ENCODE results near the gene C11orf68.

The C11orf68 gene

DNA sequence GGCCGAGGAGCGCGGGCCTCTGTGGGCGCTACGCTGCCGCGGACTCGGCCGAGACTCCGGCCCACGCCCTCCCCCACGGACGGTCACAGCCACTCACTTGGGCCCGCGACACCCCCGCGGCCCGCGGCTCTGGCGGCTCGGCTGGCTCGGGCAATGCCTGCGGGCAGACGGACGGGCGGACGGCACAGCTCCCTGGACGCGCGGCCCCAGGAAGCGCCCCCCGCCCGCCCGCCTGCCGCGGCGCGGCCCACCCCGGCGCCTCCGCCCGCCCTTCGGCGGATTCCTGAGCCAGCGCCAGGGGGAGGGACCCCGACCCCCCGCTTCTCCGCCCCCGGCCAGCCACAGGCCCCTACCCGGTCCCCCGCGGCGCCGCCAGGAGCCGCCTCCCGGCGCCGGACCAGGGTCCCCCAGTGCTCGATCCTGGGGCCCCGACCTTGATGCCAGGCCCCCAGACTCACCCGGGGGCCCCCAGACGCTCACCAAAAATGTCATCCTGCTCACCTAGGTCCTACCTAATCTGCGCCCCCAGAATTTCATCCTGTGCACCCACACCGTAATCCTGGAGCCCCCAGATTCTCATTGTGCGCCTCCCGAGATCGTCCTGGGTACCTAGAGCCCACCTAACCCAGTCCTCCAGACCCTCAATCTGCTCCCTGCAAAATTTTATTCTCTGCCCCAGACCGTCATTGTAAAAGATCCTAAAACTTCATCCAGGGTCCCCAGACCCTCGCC lies 46.1 kb downstream of the C11orf68 start, which contains the start of gene EFEMP2:
EFEMP2 (minus strand) TSS at position 215 of the 732 bp plus-strand sequence. CDS start 446 bp downstream, outside the sequence.
- peak in 2 of 58 donors; percentile 21 to 32 for DNase-seq

DNA sequence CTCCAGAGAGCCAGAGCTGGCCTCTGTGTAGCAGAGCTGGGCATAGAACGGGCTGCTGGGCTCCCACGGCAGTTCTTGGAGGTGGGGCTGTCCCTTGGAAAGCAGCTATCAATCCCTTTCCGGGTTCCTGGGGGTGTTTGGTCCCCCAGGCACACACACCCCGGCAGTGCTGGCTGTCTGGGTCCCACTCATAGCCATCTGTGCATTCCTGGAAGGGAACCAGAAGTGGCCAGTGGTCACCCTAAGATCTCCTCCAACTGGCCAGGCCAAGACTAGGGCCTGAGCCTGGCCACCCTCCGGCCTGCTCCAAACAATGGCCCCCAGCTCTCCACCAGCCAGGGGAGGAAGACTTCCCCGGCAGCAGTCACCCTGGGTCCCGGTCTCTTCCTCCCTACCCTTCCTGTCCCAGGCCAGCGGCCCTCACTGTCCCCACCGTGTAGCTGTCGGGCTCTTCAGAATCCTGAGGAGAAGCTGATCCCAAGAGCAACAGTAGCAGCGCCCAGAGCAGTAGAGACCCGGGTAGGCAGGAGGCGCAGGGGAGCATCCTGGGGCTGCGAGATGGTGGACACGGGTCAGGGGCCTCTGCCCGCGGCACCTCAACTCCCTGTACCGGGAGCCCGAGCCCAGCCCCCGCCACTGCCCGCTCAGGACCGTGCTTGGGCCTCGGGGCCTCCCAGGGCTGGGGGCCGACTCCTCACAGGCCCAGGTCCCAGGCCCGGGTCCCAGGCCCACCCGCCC lies 46.9 kb downstream of the C11orf68 start:
- DNase-seq = peak in 2 of 58 donors; percentile 8 to 32

DNA sequence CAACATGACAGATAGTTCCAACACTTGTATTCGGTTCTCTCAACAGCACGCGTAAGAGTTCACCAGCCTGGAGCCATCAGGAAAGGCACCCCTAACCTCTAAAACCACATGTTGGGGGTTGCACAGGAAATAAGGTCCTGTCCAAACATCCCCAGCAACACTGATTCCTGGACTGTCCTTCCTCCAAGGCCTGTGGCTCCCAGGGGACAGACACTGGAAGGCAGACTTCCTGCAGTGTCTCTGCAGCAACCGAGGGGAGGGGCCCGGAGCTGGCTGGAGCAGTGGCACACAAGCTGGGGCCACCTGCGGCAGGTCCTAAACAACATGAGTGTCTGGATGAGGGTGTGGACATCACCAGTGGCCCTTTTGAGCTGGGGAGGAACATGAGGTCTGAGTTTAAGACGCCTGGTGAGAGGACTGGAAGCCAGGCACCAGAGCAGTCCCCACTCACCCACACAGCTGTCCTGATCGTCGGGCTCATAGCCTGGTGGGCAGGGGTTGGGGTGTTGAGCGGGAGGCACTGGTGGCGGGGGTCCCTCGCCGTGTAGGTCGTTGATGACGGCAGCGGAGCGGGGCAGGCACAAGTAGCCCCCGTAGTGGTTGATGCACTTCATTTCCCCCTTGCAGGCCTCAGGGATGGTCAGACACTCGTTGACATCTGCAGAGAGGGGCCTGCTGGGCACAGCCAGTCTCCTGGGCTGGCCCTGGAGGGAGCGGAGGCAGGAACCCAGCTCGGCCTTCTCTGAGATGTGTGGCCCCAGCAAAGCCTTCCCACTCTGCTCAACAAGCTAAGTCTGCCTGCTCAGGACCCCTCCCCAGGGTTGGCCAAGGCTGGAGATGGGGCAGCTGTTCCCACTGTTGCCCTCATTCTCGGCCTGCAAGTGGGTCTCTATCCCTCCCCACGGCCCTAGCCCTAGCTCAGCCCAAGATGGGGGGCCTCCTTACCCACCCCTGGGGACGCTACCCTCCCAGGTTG lies 47.9 kb downstream of the C11orf68 start:
- no peak for DNase-seq

DNA sequence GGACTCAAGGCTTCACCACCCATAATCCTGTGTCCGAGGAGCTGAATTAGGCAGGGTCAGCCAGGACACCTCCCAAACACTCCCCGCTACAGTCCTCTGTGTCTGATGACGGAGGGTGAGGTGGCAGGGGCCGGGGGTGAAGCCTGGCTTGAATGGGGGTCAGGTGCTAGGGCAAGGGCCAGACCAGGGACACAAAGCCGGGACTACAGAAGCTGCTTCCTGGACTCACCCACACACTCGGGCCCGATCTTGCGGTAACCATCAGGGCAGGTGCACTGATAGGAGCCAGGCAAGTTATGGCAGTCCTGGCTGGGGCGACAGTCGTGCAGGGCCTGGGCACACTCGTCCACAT lies 48.6 kb downstream of the C11orf68 start:
- DNase-seq = no peak

DNA sequence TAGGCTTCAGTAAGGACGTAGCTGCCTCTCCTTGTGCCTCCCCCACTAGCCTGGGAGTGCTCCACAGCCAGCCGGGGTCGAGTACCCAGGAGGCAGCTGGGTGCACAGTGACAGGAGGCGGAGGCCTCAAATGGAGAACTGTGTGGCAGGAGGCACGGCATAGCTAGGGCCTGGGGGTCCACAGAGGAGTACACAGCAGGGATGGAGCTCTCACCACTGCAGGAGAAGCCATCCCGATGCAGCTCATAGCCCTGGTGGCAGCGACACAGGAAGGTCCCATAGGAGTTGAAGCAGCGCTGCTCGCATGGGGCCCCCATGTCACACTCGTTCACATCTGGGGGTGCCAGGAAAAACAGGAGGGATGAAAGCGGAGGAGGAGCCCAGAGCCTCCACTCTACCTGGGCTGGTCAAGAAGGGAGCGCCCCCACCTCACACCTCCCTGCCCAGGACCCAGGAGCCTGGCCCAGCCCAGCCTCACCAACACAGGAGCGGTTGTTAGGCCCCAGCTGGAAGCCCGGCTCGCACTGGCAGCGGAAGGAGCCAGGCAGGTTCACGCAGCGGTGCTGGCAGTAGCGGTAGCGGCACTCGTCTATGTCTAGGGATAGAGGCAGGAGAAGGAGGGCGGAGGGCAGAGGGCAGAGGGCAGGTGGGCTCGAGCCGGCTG lies 49.1 kb downstream of the C11orf68 start:
- DNase-seq = no peak

DNA sequence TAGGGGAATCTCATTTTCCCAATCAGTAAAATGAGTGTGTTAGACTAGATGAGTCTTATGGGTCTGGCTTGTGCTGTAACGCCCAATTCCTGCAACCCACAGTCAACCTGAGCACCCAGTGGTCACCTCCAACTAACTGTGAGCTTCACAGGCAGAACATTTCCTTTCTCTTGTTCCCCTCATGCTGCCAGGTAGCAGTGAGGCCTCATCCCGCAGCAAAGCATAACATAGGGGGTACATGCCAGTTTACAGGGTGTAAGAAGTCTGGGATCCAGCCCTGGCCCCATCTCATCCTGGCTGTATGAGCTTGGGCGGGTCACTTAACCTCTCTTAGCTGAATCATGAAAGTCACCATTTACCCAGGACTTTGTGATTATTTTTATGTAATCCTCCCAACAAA lies 50.0 kb downstream of the C11orf68 start:
- DNase-seq = no peak

DNA sequence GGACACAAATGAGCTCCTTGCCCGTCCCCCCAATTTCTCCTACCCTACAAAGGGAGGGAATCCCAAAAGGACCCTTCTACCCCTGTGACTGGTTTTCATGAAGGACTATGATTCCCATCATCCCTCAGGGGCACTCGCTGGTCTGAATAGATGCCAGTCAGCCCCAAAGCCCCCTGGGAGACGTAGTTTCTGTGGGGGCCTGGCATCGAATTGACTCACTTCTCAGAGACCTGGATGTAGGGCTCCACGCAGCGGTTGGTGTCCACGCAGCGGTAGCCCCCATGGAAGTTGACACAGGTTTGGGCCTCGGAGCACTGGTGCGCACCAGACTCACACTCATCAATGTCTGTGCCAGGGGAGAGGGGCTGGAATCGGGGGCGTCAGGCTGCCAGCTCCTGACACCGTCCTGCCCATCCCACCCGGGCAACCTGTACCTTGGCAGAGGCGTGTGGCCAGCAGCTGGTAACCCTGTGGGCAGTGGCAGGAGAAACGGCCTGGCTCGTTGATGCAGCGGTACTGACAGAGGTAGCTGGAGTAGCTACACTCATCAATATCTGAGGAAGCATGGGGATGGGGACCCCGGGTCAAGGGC lies 50.7 kb downstream of the C11orf68 start:
- peak in 22 of 58 donors; percentile 11 to 65 (median 32) for DNase-seq

DNA sequence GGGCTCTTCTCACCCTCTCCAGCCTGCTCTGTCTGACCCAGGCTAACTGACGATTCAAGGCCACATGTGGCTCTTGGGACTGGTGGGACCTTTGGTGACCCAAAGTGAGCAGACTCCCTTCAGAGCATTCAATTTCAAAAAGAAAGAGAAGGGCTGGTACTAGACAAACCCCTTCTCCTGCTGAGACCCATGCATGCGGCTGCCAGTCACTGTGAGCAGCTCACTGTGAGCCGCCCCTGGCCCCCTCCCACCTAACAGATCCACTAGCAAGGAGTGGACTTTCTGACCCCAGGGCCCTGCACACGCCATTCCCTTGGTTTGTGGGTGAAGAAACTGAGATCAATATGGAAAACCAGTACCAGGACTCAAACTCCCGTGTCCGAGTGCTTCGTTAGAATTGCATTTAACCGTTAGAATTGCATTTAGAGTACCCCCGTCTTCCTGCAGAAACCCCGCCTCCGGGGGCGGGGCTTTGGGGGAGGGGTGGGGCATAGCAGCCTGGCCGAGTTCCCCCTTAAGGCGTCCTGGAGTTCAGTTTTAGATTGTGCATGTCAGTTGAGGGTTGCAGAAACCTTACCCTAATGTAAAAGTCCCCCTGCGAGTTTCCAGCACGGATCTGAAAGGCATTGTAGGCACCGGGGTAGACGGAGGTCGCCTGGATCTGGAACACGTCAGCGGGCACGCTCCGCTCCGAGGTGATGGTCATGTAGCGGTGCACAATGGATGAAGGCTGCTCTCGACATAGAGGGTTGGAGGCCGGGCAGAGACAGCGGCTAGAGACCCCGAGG lies 51.4 kb downstream of the C11orf68 start:
- no peak for DNase-seq

All from anterior cingulate cortex (tissue), 58 donors.